ENCODE data around the gene ENO1. TPM values are rescaled to one million over a fixed set of nuclear protein-coding genes. Genes with fewer than 3 reads are reported as not detected.

The ENO1 gene
- total and polyA plus RNA-seq, 2 experiments from 2014 or later: 910 to 1,831 TPM

- TF ChIP-seq ZNF114 (CRISPR knock-in tag; IDR thresholded peaks at IDR 0.05): no peak
- TF ChIP-seq CREB1 (CRISPR knock-in tag; IDR thresholded peaks at IDR 0.05; ENCODE audit: low read depth): peak; percentile 50
- no peak for TF ChIP-seq REST (IDR thresholded peaks at IDR 0.05; ENCODE audit: unreplicated experiment)
- TF ChIP-seq ETS1 (IDR thresholded peaks at IDR 0.05): no peak
These were observed 4.8 kb downstream of the ENO1 start (continued) for GRCh38 chr1:8873506-8874229.

- H3K9me2 ChIP-seq (ENCODE audit: insufficient read depth): no peaks in the 10 kb centered on the region
- H3K27me3 Mint-ChIP-seq (ENCODE audit: insufficient read depth, low read depth, poor library complexity): peaks cover 26% of the 10 kb centered on the region
- peaks cover 71% of the 10 kb centered on the region for H3F3A ChIP-seq (replicated peaks; ENCODE audit: low read depth)
- peak overlapping the region; percentile 80 for H3K27ac ChIP-seq (ENCODE audit: low read depth)
- peaks cover 75% of the 10 kb centered on the region for H4K20me1 ChIP-seq (replicated peaks; ENCODE audit: insufficient read depth)
- H3K79me2 ChIP-seq (replicated peaks; ENCODE audit: insufficient read depth): peaks cover 100% of the 10 kb centered on the region
- no peak overlapping the region for H3K4me3 ChIP-seq
- H3K27me3 ChIP-seq (ENCODE audit: insufficient read depth): no peaks in the 10 kb centered on the region
- H3K9me3 Mint-ChIP-seq: peaks cover 4% of the 10 kb centered on the region; the same call in 2 of the 3 replicates
- DNase-seq (ENCODE audit: low spot score) (no peak), ATAC-seq (no peak)
- H3K4me1 Mint-ChIP-seq: peaks cover 69% of the 10 kb centered on the region
- H3K4me1 ChIP-seq (ENCODE audit: insufficient read depth): peaks cover 43% of the 10 kb centered on the region
- H3K27ac Mint-ChIP-seq: peak overlapping the region; percentile 87
- H2AFZ ChIP-seq: no peak overlapping the region
- H3K36me3 Mint-ChIP-seq (ENCODE audit: low read depth): peaks cover 98% of the 10 kb centered on the region
- H3K4me3 Mint-ChIP-seq: peak overlapping the region; percentile 49
- H3K36me3 ChIP-seq (ENCODE audit: insufficient read depth): peaks cover 80% of the 10 kb centered on the region
- peak overlapping the region; percentile 41 for H3K4me2 ChIP-seq
- TF ChIP-seq CREB1 (CRISPR knock-in tag; IDR thresholded peaks at IDR 0.05; ENCODE audit: low read depth) (no peak), STAT1 (IDR thresholded peaks at IDR 0.05; ENCODE audit: unreplicated experiment) (no peak), EZH2phosphoT487 (IDR thresholded peaks at IDR 0.05; ENCODE audit: unreplicated experiment) (no peak), ZNF331 (CRISPR knock-in tag; IDR thresholded peaks at IDR 0.05; ENCODE audit: low read depth) (no peak), ETS1 (IDR thresholded peaks at IDR 0.05) (no peak), ZNF462 (CRISPR knock-in tag; IDR thresholded peaks at IDR 0.05) (no peak), ZNF114 (CRISPR knock-in tag; IDR thresholded peaks at IDR 0.05) (no peak)
These were observed 5.5 kb downstream of the ENO1 start for GRCh38 chr1:8873001-8873400.
